GM18909 (cell line): ENCODE results near the gene FAM184B.

Experiments
- ATAC-seq: cut with Tn5 transposase; IDR thresholded peaks from one replicate; pipeline ENCODE4 v1.9.1; 2021; ENCODE audit warnings: mild to moderate bottlenecking; ENCODE audit not compliant: unreplicated experiment, poor library complexity

FAM184B gene

DNA sequence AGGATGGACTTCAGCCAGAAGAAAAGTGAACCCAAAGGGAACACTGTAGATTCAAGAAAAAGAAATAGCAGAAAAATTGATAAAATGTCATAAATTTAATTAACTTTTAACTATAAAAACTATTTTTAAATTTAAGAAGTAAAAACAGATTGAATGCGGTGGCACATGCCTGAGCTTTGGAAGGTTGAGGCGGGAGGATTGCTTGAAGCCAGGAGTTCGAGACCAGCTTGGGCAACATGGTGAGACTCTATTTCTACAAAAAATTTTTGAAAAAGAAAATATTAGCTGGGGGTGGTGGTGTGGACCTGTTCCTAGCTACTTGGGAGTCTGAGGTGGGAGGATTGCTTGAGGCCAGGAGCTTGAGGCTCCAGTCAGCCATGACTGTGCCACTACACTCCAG lies 3.0 kb downstream of the FAM184B start:
- no peak for ATAC-seq

DNA sequence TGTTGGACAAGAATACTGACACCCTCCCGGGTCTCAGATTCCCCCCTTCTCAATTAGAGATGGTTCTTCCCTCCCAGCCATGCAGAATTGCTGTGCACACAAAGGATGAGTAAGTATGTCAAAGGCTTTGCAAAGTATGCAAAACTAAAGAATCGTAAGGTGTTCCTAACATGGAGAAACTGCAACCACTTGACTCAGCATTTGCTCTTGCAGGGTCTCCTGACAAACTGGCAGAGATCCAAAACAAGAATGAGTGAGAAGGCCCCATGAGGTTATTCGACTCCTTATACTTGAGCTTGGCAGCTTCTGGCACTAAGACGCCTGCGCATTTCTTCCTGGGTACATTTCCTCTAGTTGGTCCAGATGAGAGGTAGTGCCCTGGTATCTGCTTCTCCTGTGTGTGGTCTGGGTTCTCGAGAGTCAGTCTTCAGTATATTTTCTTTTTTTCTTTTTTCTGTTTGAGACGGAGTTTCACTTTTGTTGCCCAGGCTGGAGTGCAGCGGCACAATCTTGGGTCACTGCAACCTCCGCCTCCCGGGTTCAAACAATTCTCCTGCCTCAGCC lies 8.2 kb downstream of the FAM184B start:
- no peak for ATAC-seq

DNA sequence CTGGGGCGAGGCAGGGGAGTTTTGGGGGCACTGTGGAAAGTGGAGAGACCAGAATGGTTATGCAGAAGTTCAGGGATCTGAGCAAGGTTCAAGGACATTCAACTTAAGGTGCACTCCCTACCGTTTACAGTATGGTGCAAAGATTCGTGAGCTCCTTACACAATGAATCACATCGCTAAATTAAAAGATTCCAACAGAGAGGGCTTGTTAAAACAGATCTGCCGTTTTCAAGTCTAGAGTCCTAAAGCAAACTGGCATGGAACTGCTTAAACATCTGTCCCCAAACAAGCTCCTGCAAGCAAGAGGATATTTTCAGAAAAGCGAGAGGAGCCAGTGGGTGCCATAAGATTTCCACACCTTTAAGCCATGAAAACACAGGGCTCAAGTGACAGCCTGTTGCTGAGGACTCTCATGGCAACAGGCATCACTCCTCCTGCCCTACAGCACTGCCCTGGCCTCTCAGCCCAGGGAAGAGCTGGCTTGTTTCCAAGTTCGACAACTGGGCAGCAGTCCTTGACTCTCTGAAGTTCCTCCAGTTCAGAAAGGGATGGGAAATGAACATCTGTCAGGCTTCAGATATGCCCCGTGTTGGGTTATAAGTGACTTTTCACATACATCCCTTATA lies 10.0 kb downstream of the FAM184B start:
- no peak for ATAC-seq

DNA sequence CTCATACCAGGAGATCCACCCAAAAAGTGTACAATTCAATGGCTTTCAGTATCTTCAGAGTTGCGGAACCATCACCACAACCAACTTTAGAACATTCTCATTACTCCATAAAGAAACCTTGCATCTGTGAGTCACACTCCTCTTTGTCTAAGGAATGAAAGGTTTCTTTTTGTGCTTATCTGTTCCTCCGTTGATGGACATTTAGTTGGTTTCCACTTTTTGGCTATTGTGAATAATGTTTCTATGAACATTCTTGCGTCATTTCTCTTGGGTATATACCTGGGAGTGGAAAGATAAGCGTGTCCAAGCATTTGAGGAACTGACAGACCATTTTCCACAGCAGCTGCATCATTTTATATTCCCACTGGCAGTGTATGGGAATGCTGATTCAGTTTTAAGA lies 10.6 kb downstream of the FAM184B start:
- no peak for ATAC-seq

DNA sequence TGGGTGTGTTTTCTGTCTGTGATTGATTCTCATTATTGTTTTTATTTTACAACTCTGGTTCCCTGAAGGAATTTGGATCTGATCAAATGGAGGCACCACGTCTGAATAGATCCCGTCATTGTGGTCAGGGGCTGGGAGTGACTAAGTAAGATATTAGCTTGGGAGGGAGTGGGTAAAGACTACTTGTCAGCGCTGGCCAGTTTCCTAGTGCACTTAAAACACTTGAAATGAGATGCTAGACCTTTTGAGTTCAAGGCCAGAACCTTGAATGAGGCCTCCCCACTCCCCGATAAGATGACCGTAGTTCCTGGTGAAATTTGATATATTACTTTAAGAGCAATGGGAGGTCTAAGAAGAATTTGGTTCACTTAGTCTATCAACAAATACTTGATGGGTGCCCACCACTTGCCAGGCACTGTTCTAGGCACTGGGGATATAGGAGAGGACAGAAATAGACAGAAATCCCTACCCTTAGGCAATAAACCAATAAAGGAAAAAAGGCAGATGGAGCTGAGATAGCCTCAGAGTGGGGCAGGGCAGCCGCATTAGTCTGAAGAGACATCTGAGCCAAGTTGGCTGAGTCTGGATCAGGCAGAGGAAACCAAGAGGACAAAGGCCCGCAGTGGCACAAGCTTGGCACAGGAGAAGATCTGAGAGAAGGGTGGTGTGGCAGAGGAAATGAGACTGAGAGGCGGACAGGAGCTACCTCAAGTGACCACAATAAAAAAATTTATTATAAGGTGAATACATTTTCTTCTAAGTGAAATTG lies 11.8 kb downstream of the FAM184B start:
- no peak for ATAC-seq

DNA sequence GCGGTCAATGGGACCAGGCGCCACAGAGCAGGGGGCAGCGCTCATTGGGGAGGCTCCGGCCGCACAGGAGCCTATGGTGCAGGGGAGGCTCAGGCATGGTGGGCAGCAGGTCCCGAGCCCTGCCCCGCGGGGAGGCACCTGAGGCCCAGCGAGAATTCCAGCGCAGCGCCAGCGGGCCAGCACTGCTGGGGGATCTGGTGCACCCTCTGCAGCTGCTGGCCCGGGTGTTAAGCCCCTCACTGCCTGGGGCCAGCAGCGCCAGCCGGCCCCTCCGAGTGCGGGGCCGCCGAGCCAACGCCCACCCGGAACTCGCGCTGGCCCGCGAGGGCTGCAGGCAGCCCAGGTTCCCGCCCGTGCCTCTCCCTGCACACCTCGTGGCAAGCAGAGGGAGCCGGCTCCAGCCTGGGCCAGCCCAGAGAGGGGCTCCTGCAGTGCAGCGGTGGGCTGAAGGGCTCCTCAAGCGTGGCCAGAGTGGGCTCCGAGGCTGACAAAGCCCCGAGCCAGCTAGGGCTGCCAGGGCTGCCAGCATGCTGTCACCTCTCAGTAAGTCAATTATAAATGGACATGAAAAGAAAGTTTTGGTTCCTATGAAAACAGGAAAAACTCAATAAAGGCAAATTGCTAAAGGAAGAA lies 14.5 kb downstream of the FAM184B start:
- no peak for ATAC-seq

DNA sequence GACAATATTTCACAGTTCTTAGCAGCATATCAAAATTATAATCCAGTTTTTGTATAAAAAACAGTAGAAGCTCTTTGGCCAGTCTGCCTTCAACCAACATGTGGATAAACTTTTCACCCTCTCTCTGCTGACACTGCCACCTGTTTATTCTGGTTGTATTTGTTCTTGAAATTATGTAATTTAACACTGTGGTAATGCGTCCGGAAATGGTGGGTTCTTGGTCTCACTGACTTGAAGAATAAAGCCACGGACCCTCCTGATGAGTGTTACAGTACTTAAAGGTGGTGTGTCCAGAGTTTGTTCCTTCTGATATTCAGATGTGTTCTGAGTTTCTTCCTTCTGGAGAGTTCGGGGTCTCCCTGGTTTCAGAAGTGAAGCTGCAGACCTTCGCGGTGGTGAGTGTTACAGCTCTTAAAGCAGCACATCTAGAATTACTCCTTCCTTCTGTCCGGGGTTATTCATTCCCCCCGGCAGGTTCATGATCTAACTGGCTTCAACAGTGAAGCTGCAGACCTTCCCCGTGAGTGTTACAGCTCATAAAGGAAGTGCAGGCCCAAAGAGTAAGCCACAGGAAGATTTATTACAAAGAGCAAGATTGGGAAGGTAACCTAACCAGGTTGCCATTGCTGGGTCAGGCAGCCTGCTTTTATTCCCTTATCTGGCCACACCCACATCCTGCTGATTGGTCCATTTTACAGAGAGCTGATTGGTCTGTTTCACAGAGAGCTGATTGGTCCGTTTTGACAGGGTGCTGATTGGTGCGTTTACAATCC lies 15.7 kb downstream of the FAM184B start:
- no peak for ATAC-seq

DNA sequence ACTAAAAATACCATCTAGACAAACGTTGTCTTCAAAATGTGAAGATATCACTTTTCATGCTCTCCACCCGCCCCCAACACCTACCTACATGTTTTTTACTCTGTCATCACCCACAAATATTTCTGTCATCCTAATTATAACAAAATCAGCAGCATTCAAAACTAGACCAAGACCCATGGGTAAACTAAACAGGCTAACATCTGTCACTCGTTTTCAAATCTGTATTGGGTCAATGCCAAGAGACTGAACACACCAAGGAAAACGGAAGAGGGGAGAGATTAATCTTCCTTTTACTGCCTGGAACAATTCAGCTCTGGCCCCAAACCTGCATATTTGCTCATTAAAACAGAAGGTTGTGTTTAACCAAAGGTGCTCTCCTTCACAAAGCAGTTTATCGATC lies 17.5 kb downstream of the FAM184B start:
- no peak for ATAC-seq

DNA sequence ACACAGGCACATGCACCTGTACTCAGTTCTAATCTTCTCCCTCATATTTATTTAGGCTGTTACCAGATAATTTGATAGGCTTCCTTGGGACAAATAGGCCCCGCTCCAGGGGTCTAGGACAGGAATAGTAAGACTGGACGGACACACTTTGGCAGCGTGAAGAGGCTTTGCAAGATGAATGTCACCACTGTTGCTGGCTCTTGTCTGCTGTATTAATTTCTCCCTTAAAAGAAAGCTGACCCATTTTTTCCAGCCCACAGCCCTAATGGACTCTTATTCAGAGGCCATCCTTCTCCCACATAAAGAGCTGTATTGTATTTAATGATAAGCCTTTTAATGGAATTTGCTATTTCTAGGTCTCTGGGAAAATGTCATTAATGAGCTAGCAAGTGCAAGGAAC lies 18.0 kb downstream of the FAM184B start:
- no peak for ATAC-seq

DNA sequence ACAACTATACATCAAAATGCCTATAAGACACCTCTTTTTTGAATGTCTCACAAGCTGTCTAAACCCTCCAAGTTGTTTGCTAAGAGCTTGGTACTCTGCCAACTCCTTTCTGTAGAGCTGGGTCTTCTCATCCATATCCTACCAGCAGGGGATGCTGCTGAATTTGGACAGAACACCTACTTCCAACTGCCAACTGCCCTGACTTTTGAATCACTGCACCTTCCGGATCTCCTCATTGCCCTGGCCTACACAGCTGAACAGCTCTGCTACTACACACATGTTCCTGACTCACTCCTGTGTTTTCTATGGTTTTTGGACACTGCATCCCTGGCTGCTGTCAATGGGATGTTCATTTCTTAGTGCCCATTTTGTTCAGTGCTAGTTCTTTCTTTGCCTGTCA lies 18.7 kb downstream of the FAM184B start:
- no peak for ATAC-seq

DNA sequence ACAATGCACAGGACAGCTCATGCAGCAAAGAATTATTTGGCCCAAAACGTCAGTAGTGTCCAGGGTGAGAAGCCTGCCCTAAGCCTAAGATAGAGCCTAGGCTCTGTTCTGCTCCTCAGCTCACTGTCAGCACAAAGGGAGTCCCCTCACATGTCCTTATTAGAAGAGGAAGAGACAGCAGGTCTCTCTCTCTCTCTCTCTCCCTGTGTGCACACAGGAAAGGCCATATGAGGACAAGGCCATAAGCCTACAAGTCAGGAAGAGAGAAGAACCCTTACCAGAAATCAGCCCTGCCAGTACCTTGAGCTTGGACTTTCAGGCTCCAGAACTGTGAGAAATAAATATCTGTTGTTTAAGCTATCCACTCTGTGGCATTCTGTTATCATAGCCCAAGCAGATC lies 20.4 kb downstream of the FAM184B start:
- no peak for ATAC-seq

DNA sequence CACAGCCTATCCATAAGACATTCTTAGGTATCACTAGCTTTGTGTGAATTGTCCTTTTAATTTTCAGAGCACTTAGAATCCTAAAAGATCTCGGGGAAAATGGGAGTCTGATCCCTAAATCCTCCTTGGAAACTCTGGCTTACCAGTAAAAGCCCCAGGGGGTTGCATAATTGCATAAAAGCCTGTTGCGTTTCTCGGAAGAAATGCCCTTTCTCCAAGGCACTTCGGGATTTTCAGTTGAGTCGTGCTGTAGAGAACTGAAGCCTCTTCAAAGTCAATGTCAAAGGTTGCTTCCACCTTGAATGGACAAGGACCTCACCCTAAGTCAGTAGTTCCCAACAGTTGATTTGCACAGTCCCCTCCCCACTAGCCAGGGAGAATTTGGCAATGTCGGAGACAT lies 20.8 kb downstream of the FAM184B start:
- ATAC-seq, result no peak

DNA sequence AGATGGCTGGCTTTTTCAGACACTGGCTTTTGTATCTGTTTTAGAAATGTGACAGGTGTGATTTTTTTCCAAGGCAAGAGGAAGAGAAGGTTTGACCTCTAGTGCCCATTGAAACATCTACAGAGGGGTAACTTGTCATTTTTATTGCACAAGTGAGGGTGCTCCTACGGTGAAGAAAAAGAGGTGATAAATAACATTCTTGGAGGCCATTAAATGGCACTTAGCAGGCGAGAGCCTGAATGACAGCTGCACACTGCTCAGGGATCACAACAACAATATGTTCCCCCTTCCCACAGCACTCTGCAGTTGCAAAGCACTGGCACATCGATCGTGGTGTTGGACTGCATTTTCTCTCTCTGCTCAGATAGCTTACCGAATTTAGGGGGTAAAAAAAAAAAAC lies 22.9 kb downstream of the FAM184B start:
- ATAC-seq, result no peak

DNA sequence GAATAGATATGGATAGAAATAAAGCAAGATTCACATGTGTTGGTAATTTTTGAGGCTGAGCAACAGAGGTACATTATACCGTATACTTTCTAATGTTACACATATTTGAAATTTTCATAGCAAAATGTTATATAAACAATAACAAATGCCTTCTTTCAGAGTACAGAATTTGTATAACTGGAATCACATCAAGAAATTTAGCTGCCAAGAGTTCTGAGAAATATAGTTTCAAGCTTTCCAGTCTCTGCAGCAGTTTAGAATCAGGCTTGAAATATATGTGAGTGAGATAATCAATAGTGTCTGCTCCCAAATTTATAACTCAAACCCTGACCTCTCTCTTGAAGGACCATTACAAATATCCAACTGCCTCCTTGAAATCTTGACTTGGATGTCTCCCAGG lies 23.8 kb downstream of the FAM184B start:
- no peak for ATAC-seq

DNA sequence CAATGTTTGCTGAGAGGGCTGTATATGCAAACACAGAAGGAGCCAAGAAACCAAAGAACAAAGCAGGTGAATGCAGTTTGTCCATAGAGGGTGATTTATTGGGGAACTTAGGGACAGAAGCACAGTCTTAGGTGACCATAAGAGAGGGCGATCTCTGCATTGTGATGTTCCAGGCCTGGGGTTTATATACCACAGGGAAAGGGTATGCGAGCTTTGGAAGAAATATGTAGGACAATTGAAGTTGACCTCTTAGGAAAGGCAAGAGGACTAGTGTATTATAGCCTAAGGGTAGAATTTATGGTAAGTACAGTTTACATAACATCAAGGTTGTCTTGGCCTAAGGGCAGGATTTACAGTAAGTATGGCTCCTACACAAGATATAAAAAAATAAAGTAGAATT lies 27.8 kb downstream of the FAM184B start:
- no peak for ATAC-seq

DNA sequence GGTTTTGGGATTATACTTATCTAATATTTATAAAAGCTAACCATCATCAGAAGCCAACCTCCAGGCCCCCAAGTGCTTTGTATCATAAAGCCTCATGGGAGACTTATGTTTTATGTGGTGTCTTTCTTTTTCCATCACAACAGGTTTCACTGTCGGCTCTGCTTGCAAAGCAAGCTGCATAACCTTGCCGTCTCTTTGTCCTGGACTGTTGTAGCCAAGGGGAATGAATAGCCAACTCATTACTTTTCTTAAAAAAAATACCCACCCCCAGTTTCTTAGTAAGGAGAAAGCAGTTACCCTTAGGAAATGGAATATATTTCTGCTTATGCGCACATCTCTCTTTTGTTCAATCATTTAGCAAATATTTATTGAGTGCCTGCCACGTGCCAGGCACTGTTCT lies 40.7 kb downstream of the FAM184B start:
- ATAC-seq, result no peak

DNA sequence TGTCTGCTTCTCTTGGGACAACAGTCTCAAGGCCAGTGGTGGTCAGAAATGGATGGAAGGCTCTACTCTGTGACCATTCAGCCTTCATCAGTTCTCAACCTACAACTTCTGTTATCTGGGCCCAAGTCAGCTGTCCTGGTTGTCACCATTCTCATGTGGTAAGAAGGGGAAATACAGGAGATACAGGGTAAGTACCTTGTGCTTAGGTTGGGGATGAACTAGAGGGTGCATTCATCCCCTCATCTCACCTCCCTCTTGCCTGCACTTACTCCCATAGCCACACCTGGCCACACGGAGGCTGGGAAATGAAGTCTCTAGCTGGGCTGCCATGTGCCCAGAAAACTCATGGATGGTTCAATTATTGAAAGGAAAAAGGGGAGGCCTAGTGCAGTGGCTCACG lies 44.9 kb downstream of the FAM184B start:
- ATAC-seq, result no peak

DNA sequence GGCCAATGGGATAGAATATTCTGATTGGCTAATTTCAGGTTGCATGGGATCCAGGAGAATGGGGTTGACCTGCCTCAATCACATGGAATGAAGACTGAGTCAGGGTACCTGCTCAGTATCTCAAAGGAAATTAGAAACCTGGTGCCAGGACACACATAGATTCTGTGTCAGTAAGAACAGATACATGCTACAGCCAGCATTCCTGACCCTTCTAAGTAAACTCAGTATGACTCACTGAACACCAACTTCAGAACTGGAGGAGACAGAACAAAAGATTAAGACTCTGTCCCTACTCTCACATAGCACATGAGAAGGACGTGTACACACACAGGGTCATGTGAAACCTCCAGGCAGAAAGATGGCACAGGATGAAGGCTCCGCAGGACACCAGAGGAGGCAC lies 54.5 kb downstream of the FAM184B start:
- no peak for ATAC-seq

DNA sequence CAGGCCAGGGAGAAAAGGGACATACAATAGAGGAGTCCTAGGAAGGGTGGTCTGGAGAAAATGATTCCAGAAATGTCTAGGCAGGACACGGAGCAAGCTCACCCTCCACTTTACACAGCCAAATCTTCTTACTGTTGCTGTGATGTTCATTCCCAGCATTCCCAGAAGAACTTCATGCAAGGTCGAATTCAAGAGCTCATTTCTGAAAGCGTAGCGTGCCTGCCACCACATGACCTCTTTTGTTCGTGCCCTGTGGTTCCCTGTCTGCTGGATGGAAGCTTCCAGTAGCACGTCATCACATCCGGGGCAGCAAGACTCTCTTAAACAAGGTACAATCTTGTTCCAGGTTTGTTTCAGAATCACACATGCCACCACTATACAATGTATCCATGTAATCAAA lies 57.8 kb downstream of the FAM184B start:
- no peak for ATAC-seq

DNA sequence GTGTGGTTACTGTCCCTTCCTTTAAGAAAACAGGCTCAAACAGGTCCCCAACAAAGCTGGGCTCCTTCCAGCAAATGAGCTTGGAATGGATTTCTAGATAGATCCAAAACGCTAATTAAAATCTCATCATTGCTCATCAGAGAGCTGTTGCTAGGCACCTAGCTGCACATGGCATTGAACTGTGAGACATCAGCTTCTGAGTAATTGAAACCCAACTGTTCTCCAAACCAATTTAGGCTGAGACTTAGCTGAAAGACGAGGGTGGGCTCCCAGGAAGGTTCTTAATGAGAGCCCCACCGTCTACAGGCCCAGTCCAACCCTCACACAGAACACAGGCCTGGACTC lies 59.1 kb downstream of the FAM184B start:
- no peak for ATAC-seq
